ENCODE data around the gene WDR81.
A peak's percentile ranks its signal among the peaks of the same experiment; 100 is the strongest.

The WDR81 gene

DNA sequence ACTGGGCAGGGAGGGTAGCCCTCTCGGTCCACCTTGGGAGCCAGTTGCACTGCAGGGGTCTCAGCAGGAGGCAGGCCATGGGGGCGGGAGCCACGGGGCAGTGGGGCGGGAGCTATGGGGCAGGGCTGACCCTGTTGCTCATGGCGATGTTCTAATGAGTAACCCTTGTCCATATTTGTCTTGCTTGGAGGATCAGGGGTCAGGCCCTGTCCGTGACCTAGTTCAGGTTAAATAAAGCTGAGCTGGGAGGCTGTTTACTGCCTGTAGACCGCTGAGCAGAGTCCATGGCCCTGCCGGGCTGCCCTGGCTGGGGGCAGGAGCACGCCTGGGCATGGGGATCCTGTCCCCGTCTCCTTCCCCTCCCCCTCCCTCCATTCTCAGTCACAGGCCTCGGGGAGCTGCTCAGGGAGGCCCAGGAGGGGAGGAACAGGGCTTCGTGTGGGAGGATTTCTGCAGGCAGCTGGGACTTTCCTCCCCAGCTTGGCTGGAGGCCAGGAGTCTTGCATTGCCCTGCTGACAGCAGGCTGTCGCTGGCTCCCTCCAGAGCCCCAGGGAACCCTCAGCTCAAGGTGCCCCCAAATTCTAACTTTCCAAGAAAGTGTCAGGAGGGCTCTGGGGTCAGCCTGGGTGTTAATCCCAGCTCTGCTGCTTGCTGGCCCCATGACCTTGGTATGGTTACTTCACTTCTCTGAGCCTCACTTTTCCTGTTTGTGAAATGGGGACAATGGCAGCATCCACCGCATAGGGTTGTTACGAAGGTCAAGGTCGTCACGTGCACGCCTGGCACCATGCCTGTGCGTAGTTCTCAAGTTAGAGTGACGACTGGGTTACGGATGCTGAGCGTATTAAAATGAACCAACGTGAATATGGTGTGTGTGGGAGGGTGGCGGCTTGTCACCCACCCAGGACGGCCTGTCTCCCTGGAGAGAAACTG, 12.1 kb downstream of the WDR81 start (continued):
- TF ChIP-seq ZNF175 (tag by site-specific recombination; IDR thresholded peaks at IDR 0.05) (no peak), ZNF473 (tag by site-specific recombination; IDR thresholded peaks at IDR 0.05) (no peak), GLIS1 (tag by site-specific recombination; IDR thresholded peaks at IDR 0.05) (peak; percentile 69; the same call in 1 of the 2 replicates), ZFP37 (tag by site-specific recombination; IDR thresholded peaks at IDR 0.05) (no peak), HOXA7 (CRISPR knock-in tag; IDR thresholded peaks at IDR 0.05; ENCODE audit: borderline replicate concordance) (no peak), WT1 (tag by site-specific recombination; IDR thresholded peaks at IDR 0.05) (peak; percentile 85), ZNF266 (tag by site-specific recombination; IDR thresholded peaks at IDR 0.05; ENCODE audit: low read depth) (no peak), ZNF311 (tag by site-specific recombination; IDR thresholded peaks at IDR 0.05; ENCODE audit: borderline replicate concordance) (no peak), ZNF600 (tag by site-specific recombination; IDR thresholded peaks at IDR 0.05) (no peak), ZIC2 (tag by site-specific recombination; IDR thresholded peaks at IDR 0.05) (peak; percentile 56), EGR2 (tag by site-specific recombination; IDR thresholded peaks at IDR 0.05; ENCODE audit: low read depth) (peak; percentile 78), ZFHX2 (tag by site-specific recombination; conservative IDR thresholded peaks at IDR 0.05) (peak; percentile 82), ZNF571 (tag by site-specific recombination; IDR thresholded peaks at IDR 0.05) (no peak), ZNF146 (tag by site-specific recombination; IDR thresholded peaks at IDR 0.05) (no peak), ZNF133 (tag by site-specific recombination; IDR thresholded peaks at IDR 0.05) (no peak)
- TF ChIP-seq, protein P1, sequence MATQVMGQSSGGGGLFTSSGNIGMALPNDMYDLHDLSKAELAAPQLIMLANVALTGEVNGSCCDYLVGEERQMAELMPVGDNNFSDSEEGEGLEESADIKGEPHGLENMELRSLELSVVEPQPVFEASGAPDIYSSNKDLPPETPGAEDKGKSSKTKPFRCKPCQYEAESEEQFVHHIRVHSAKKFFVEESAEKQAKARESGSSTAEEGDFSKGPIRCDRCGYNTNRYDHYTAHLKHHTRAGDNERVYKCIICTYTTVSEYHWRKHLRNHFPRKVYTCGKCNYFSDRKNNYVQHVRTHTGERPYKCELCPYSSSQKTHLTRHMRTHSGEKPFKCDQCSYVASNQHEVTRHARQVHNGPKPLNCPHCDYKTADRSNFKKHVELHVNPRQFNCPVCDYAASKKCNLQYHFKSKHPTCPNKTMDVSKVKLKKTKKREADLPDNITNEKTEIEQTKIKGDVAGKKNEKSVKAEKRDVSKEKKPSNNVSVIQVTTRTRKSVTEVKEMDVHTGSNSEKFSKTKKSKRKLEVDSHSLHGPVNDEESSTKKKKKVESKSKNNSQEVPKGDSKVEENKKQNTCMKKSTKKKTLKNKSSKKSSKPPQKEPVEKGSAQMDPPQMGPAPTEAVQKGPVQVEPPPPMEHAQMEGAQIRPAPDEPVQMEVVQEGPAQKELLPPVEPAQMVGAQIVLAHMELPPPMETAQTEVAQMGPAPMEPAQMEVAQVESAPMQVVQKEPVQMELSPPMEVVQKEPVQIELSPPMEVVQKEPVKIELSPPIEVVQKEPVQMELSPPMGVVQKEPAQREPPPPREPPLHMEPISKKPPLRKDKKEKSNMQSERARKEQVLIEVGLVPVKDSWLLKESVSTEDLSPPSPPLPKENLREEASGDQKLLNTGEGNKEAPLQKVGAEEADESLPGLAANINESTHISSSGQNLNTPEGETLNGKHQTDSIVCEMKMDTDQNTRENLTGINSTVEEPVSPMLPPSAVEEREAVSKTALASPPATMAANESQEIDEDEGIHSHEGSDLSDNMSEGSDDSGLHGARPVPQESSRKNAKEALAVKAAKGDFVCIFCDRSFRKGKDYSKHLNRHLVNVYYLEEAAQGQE (tag by site-specific recombination; IDR thresholded peaks at IDR 0.05): no peak

DNA sequence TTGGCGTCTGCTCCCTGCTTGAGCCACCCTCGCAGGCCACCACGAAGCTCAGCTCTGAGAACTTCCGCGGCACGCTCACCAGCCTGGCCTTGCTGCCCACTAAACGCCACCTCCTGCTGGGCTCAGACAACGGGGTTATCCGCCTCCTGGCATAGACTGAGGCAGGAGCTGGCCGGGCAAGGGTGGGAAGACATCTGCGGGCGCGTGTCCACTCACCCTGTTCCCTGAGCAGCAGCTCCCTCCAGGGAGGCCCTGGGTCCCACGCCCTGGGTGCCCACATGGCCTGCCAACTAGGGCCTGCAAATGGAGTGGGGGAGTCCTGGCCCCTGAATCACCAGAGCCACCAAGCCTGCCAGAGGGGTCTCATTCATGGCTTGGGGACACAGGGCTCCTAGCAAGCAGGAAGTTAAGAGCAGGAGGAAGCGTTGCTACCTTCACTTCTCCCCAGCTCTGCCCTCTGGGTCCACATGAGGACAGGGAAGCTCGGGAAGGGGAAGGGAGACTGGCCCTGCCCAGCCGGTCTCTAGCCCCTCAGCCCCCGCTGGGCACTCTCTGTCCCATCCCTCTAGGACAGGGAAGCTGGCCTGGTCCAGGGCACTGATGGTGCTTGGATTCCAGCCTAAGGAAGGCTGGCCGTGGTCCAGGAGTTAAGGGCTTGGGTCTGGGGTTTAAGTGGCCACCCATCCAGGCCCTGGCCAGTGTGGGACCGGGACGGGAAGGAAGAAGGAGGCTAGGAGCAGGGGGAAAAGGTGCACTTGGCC, 13.2 kb downstream of the WDR81 start:
- no peaks in the 10 kb centered on the region for H3K4me1 ChIP-seq (ENCODE audit: control insufficient read depth, insufficient read depth, low read length)
- POLR2A ChIA-PET: interaction anchor here (3.0 kb wide), 1 partner anchor 21 kb away, joined by 18 read pairs; no protein-coding TSS in a partner anchor
- no peak overlapping the region for H3K27ac ChIP-seq (ENCODE audit: extremely low read depth, low read depth, low read length)
- TF ChIP-seq ZNF157 (tag by site-specific recombination; IDR thresholded peaks at IDR 0.05) (no peak), GLIS2 (tag by site-specific recombination; IDR thresholded peaks at IDR 0.05) (no peak), ZNF555 (tag by site-specific recombination; conservative IDR thresholded peaks at IDR 0.05) (no peak), ZFHX2 (tag by site-specific recombination; conservative IDR thresholded peaks at IDR 0.05) (no peak), ZNF654 (tag by site-specific recombination; IDR thresholded peaks at IDR 0.05; ENCODE audit: low read depth) (no peak), WT1 (tag by site-specific recombination; IDR thresholded peaks at IDR 0.05) (no peak), TCF7L2 (IDR thresholded peaks at IDR 0.05; ENCODE audit: borderline replicate concordance, low read depth, low read length) (no peak), ZNF223 (tag by site-specific recombination; IDR thresholded peaks at IDR 0.05) (no peak), ZNF843 (tag by site-specific recombination; IDR thresholded peaks at IDR 0.05) (no peak), ZFP41 (tag by site-specific recombination; IDR thresholded peaks at IDR 0.05; ENCODE audit: borderline replicate concordance) (no peak), ZNF341 (tag by site-specific recombination; IDR thresholded peaks at IDR 0.05; ENCODE audit: low read depth) (no peak), GLI2 (tag by site-specific recombination; IDR thresholded peaks at IDR 0.05; ENCODE audit: borderline replicate concordance, low read depth) (no peak)
- TF ChIP-seq, protein P2, sequence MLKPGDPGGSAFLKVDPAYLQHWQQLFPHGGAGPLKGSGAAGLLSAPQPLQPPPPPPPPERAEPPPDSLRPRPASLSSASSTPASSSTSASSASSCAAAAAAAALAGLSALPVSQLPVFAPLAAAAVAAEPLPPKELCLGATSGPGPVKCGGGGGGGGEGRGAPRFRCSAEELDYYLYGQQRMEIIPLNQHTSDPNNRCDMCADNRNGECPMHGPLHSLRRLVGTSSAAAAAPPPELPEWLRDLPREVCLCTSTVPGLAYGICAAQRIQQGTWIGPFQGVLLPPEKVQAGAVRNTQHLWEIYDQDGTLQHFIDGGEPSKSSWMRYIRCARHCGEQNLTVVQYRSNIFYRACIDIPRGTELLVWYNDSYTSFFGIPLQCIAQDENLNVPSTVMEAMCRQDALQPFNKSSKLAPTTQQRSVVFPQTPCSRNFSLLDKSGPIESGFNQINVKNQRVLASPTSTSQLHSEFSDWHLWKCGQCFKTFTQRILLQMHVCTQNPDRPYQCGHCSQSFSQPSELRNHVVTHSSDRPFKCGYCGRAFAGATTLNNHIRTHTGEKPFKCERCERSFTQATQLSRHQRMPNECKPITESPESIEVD (tag by site-specific recombination; IDR thresholded peaks at IDR 0.05): no peak
- TF ChIP-seq, protein P3, sequence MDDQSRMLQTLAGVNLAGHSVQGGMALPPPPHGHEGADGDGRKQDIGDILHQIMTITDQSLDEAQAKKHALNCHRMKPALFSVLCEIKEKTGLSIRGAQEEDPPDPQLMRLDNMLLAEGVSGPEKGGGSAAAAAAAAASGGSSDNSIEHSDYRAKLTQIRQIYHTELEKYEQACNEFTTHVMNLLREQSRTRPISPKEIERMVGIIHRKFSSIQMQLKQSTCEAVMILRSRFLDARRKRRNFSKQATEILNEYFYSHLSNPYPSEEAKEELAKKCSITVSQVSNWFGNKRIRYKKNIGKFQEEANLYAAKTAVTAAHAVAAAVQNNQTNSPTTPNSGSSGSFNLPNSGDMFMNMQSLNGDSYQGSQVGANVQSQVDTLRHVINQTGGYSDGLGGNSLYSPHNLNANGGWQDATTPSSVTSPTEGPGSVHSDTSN (CRISPR knock-in tag; IDR thresholded peaks at IDR 0.05): no peak

More for the DNA sequence above, 13.2 kb downstream of the WDR81 start:
- no peaks in the 10 kb centered on the region for H3K9me3 ChIP-seq (ENCODE audit: control insufficient read depth, insufficient read depth, low read depth, low read length)
- CTCF ChIA-PET: interaction anchor here (1.1 kb wide), 1 partner anchor 18 kb away, joined by 4 read pairs; no protein-coding TSS in a partner anchor
- peaks cover 0 to 18% of the 10 kb centered on the region in 2 experiments; a peak in 1 of 3 replicates for H3K36me3 ChIP-seq (ENCODE audit: control insufficient read depth in 2 of 2, insufficient read depth in 1 of 2, low read length in 2 of 2)
- no peak overlapping the region for H3K4me3 ChIP-seq (ENCODE audit: low read depth, low read length)

Measured in HEK293 (cell line).